Keratinocyte (primary cell): Measurements from ENCODE around the gene MICAL1. TPM values are rescaled to one million over a fixed set of nuclear protein-coding genes. Genes with fewer than 3 reads are reported as not detected.
A peak's percentile ranks its signal among the peaks of the same experiment; 100 is the strongest.

Experiments used
- DNase-seq: peaks from one replicate; pipeline ENCODE4 v3.0.0-alpha.2; 2011; ENCODE audit warnings: low read depth, missing footprints, low spot score
- FAIRE-seq: peaks from 2 replicates; lab custom pipeline; 2011; peaks lifted over from hg19 to GRCh38; lab: Jason Lieb, UNC
- H2AFZ ChIP-seq: 2 replicates; pipeline ENCODE4 v1.6.0; 2012; ENCODE audit warnings: low read length, control low read depth, inconsistent platforms; ENCODE audit not compliant: control insufficient read depth
- H3K27ac ChIP-seq: 2 replicates; pipeline ENCODE4 v1.5.1; 2011; ENCODE audit warnings: low read length; ENCODE audit not compliant: control insufficient read depth, insufficient read depth
- H3K27me3 ChIP-seq: 3 replicates; pipeline ENCODE4 v1.6.0; 2011; ENCODE audit warnings: low read length; ENCODE audit not compliant: control insufficient read depth, insufficient read depth; ENCODE audit errors: extremely low read depth
- H3K36me3 ChIP-seq, 2 experiments: 2 replicates in 1 of 2; 3 replicates in 1 of 2; pipeline ENCODE4 v1.5.1; 2011; ENCODE audit warnings: low read length in 2 of 2, mild to moderate bottlenecking in 1 of 2; ENCODE audit not compliant: control insufficient read depth in 2 of 2, insufficient read depth in 2 of 2; ENCODE audit errors: extremely low read depth in 1 of 2
- H3K4me1 ChIP-seq: 3 replicates; pipeline ENCODE4 v1.5.1; 2011; ENCODE audit warnings: low read length; ENCODE audit not compliant: control insufficient read depth, insufficient read depth; ENCODE audit errors: extremely low read depth
- H3K4me2 ChIP-seq: 3 replicates; pipeline ENCODE4 v1.6.0; 2011; ENCODE audit warnings: low read depth, low read length; ENCODE audit not compliant: control insufficient read depth, insufficient read depth; ENCODE audit errors: extremely low read depth
- H3K4me3 ChIP-seq, 3 experiments: fragments of 200-600 bp in 1 of 3; sonication (generic) in 1 of 3; 2 replicates in 2 of 3; 3 replicates in 1 of 3; pipeline ENCODE4 v1.5.1; 2011 to 2016; ENCODE audit warnings: low read length in 3 of 3, mild to moderate bottlenecking in 3 of 3, control low read depth in 2 of 3, inconsistent platforms in 1 of 3, low read depth in 1 of 3, mixed read lengths in 1 of 3, mixed run types in 1 of 3, moderate library complexity in 1 of 3; ENCODE audit not compliant: control insufficient read depth in 2 of 3, insufficient read depth in 2 of 3; ENCODE audit errors: extremely low read depth in 1 of 3
- H3K79me2 ChIP-seq: 2 replicates; pipeline ENCODE4 v1.6.0; 2012; ENCODE audit warnings: low read length; ENCODE audit not compliant: control insufficient read depth, insufficient read depth
- H3K9ac ChIP-seq: 3 replicates; pipeline ENCODE4 v1.6.0; 2011; ENCODE audit warnings: low read length; ENCODE audit not compliant: control insufficient read depth, insufficient read depth; ENCODE audit errors: extremely low read depth
- H3K9me1 ChIP-seq: 3 replicates; pipeline ENCODE4 v1.6.0; 2011; ENCODE audit warnings: low read length; ENCODE audit not compliant: control insufficient read depth, insufficient read depth; ENCODE audit errors: extremely low read depth
- H3K9me3 ChIP-seq: 2 replicates; pipeline ENCODE4 v1.5.1; 2012; ENCODE audit warnings: low read depth, low read length; ENCODE audit not compliant: control insufficient read depth
- H4K20me1 ChIP-seq: 3 replicates; pipeline ENCODE4 v1.6.0; 2011; ENCODE audit warnings: low read length; ENCODE audit not compliant: control insufficient read depth, insufficient read depth; ENCODE audit errors: extremely low read depth
- CTCF ChIP-seq, 3 experiments: IDR thresholded peaks in 1 of 3; conservative IDR thresholded peaks in 1 of 3; optimal IDR thresholded peaks in 1 of 3; 2 replicates in 2 of 3; 3 replicates in 1 of 3; pipeline versions ENCODE3 to v1.5.1; 2011; ENCODE audit warnings: low read length in 3 of 3, mild to moderate bottlenecking in 3 of 3, moderate library complexity in 2 of 3, control low read depth in 1 of 3, inconsistent platforms in 1 of 3; ENCODE audit not compliant: insufficient read depth in 2 of 3; ENCODE audit errors: extremely low read depth in 1 of 3
- EZH2 ChIP-seq: IDR thresholded peaks from one replicate; pipeline ENCODE4 v1.6.1; 2012; ENCODE audit warnings: inconsistent platforms, mild to moderate bottlenecking, low read length, moderate library complexity
- dilution Hi-C: fragments of 300-500 bp; cut with MboI; formaldehyde crosslinking; loops from one replicate; pipeline ENCODE4 v1.7.0; 2020; ENCODE audit warnings: low sequenced_read_pairs; ENCODE audit not compliant: extremely low pct_ligation_motif_present
- polyA plus RNA-seq, 5 experiments: library from polyadenylated mRNA; depleted of rRNA in 3 of 5; stranded (reverse) in 3 of 5; stranded (forward) in 1 of 5; unstranded in 1 of 5; fragments of >200 nt; gene quantifications; 1 replicate in 1 of 5; 2 replicates in 3 of 5; 3 replicates in 1 of 5; pipeline versions ENCODE4 v1.2.1 to v1.2.3, GENCODE V29; 2011 to 2012; ENCODE audit warnings: missing spikeins in 2 of 5, low read depth in 1 of 5, low replicate concordance in 1 of 5

The MICAL1 gene
- polyA plus RNA-seq, 1 donor (not counting 4 experiments of a cell fraction or from before 2014, with no cell fraction given) = 25.6 TPM

GRCh38 chr6:109480993-109481480 lies 25.5 kb upstream of the MICAL1 start:
- H3K4me1 ChIP-seq = peaks cover 26% of the 10 kb centered on the region
- no peak for FAIRE-seq

GRCh38 chr6:109478841-109479624 lies 23.5 kb upstream of the MICAL1 start:
- dilution Hi-C loops = no loop called here
- FAIRE-seq = no peak
- peaks cover 3% of the 10 kb centered on the region for H4K20me1 ChIP-seq
- peaks cover 53% of the 10 kb centered on the region for H3K79me2 ChIP-seq
- no peaks in the 10 kb centered on the region for H3K27me3 ChIP-seq
- no peak for DNase-seq
- TF ChIP-seq EZH2 (no peak), CTCF (optimal IDR thresholded peaks at IDR 0.05 in 1 of 3, IDR thresholded peaks at IDR 0.05 in 1 of 3, conservative IDR thresholded peaks at IDR 0.05 in 1 of 3; ENCODE audit: extremely low read depth in 1 of 3, insufficient read depth in 2 of 3, low read length in 3 of 3) (no peak)
- H3K9me3 ChIP-seq = no peaks in the 10 kb centered on the region
- H3K36me3 ChIP-seq = peaks cover 14 to 28% of the 10 kb centered on the region in 2 experiments
- peak overlapping the region; percentile 52 for H3K4me2 ChIP-seq
- peaks cover 3% of the 10 kb centered on the region for H3K9me1 ChIP-seq
- no peak overlapping the region for H3K4me3 ChIP-seq
- H3K9ac ChIP-seq = no peak overlapping the region
- peaks cover 26% of the 10 kb centered on the region for H3K4me1 ChIP-seq
- H2AFZ ChIP-seq = no peak overlapping the region
- H3K27ac ChIP-seq = no peak overlapping the region

More at GRCh38 chr6:109480993-109481480, 25.5 kb upstream of the MICAL1 start:
- no peak overlapping the region for H2AFZ ChIP-seq
- no peak for DNase-seq
- H3K36me3 ChIP-seq = peaks cover 5 to 21% of the 10 kb centered on the region in 2 experiments
- peaks cover 3% of the 10 kb centered on the region for H4K20me1 ChIP-seq
- dilution Hi-C loops = no loop called here
- no peaks in the 10 kb centered on the region for H3K9me3 ChIP-seq
- peaks cover 51% of the 10 kb centered on the region for H3K79me2 ChIP-seq
- TF ChIP-seq CTCF (optimal IDR thresholded peaks at IDR 0.05 in 1 of 3, IDR thresholded peaks at IDR 0.05 in 1 of 3, conservative IDR thresholded peaks at IDR 0.05 in 1 of 3; ENCODE audit: extremely low read depth in 1 of 3, insufficient read depth in 2 of 3, low read length in 3 of 3) (no peak), EZH2 (no peak)
- H3K9me1 ChIP-seq = peaks cover 3% of the 10 kb centered on the region
- H3K4me3 ChIP-seq = peak overlapping the region in 1 of 3 experiments; percentile 24
- no peak overlapping the region for H3K9ac ChIP-seq
- no peaks in the 10 kb centered on the region for H3K27me3 ChIP-seq
- H3K4me2 ChIP-seq = peak overlapping the region; percentile 39
- no peak overlapping the region for H3K27ac ChIP-seq
